HepG2 (cell line): ENCODE results near the gene PHACTR1. TPM values are rescaled to one million over a fixed set of nuclear protein-coding genes. Genes with fewer than 3 reads are reported as not detected.
A peak's percentile ranks its signal among the peaks of the same experiment; 100 is the strongest.

Experiments
- ARID3A ChIP-seq: IDR thresholded peaks from 2 replicates; pipeline ENCODE4 v1.6.1; 2012; ENCODE audit warnings: low read depth, low read length, improper control_type of control experiment
- ARID5B ChIP-seq: IDR thresholded peaks from 2 replicates; pipeline ENCODE4 v1.4.0; 2020; ENCODE audit warnings: mild to moderate bottlenecking, missing genetic modification reagents
- FOXO4 ChIP-seq: sonication (generic); formaldehyde crosslinking; conservative IDR thresholded peaks from 2 replicates; pipeline ENCODE4 v1.8.1; 2023; ENCODE audit warnings: missing genetic modification reagents
- IKZF1 ChIP-seq: fragments of 450-650 bp; IDR thresholded peaks from 2 replicates; pipeline ENCODE4 v1.7.1; 2016
- MAFK ChIP-seq, 2 experiments: IDR thresholded peaks in 1 of 2; conservative IDR thresholded peaks in 1 of 2; 2 replicates each; pipeline ENCODE4 v1.6.1; 2011; ENCODE audit warnings: improper control_type of control experiment in 2 of 2, low read length in 2 of 2
- NFE2L2 ChIP-seq: fragments of 150-350 bp; IDR thresholded peaks from 2 replicates; pipeline ENCODE4 v1.6.1; 2014; ENCODE audit warnings: low read length
- NR1H2 ChIP-seq: sonication (generic); formaldehyde crosslinking; IDR thresholded peaks from 2 replicates; pipeline ENCODE4 v1.8.1; 2022; ENCODE audit warnings: low read depth, missing genetic modification reagents, borderline replicate concordance
- NRL ChIP-seq: sonication (generic); formaldehyde crosslinking; IDR thresholded peaks from 2 replicates; pipeline ENCODE4 v1.5.0; 2020; ENCODE audit warnings: missing genetic modification reagents, mild to moderate bottlenecking, moderate library complexity, borderline replicate concordance
- PRDM15 ChIP-seq: sonication (generic); formaldehyde crosslinking; IDR thresholded peaks from 2 replicates; pipeline ENCODE4 v1.4.0; 2020; ENCODE audit warnings: missing genetic modification reagents
- RBAK ChIP-seq: sonication (generic); formaldehyde crosslinking; IDR thresholded peaks from 2 replicates; pipeline ENCODE4 v1.5.1; 2020; ENCODE audit warnings: mild to moderate bottlenecking, missing genetic modification reagents
- SP1 ChIP-seq, 2 experiments: fragments of 450-650 bp in 1 of 2; sonication (generic) in 1 of 2; formaldehyde crosslinking in 1 of 2; IDR thresholded peaks; 2 replicates each; pipeline versions ENCODE4 v1.4.0 to v1.6.1; 2016 to 2020; ENCODE audit warnings: missing genetic modification reagents in 1 of 2
- YEATS2 ChIP-seq: sonication (generic); formaldehyde crosslinking; IDR thresholded peaks from 2 replicates; pipeline ENCODE4 v1.4.0; 2020; ENCODE audit warnings: missing genetic modification reagents, borderline replicate concordance
- ZNF276 ChIP-seq: sonication (generic); formaldehyde crosslinking; IDR thresholded peaks from 2 replicates; pipeline ENCODE4 v1.4.0; 2020; ENCODE audit warnings: mild to moderate bottlenecking, low read depth, missing genetic modification reagents
- ZNF331 ChIP-seq: sonication (generic); formaldehyde crosslinking; IDR thresholded peaks from 2 replicates; pipeline ENCODE4 v1.4.0; 2020; ENCODE audit warnings: missing genetic modification reagents
- ZNF501 ChIP-seq: sonication (generic); formaldehyde crosslinking; IDR thresholded peaks from 2 replicates; pipeline ENCODE4 v1.5.1; 2020; ENCODE audit warnings: mild to moderate bottlenecking, moderate library complexity, missing genetic modification reagents
- polyA plus RNA-seq, 8 experiments: library from polyadenylated mRNA; depleted of rRNA in 3 of 8; stranded (reverse) in 7 of 8; unstranded in 1 of 8; fragments of >200 nt; fragmentation: Illumina TruSeq in 4 of 8; extraction: Trizol in 4 of 8; gene quantifications; 2 replicates each; pipeline versions ENCODE4 v1.2.1 to v1.2.3, GENCODE V29; 2011 to 2016; ENCODE audit warnings: low read depth in 4 of 8, missing spikeins in 1 of 8, mixed read lengths in 1 of 8; ENCODE audit not compliant: insufficient read depth in 1 of 8
- total RNA-seq, 5 experiments: library from RNA; depleted of rRNA; stranded (reverse); fragments of >200 nt; fragmentation: Illumina TruSeq; extraction: Trizol; gene quantifications; 2 replicates each; pipeline ENCODE4 v1.2.3, GENCODE V29; 2016; ENCODE audit warnings: low read depth in 1 of 5

PHACTR1 gene
- total and polyA plus RNA-seq, 2 of the 13 experiments (the other 11 are each of a cell fraction or from before 2014, with no cell fraction given): 0.09 TPM; not detected in 1

- TF ChIP-seq ARID5B (peak; percentile 75), RBAK (CRISPR knock-in tag) (no peak), YEATS2 (CRISPR knock-in tag) (no peak), PRDM15 (no peak), ARID3A (0 out of 2 replicates have a peak, but pooled peaks have one; percentile 44), NRL (no peak), SP1 (IDR thresholded peaks at IDR 0.05) (no peak), SP1 (CRISPR knock-in tag; IDR thresholded peaks at IDR 0.05) (no peak), ZNF276 (CRISPR knock-in tag) (no peak), NR1H2 (CRISPR knock-in tag) (no peak), FOXO4 (CRISPR knock-in tag) (no peak), ZNF501 (CRISPR knock-in tag) (no peak), IKZF1 (no peak), ZNF331 (no peak), MAFK (conservative IDR thresholded peaks at IDR 0.05 in 1 of 2, IDR thresholded peaks at IDR 0.05 in 1 of 2; ENCODE audit: low read length in 2 of 2) (no peak), NFE2L2 (no peak)
Observed at GRCh38 chr6:13302751-13303667, 586.4 kb downstream of the PHACTR1 start (continued).
